ENCODE results near the gene LTBR. TPM values are rescaled to one million over a fixed set of nuclear protein-coding genes. Genes with fewer than 3 reads are reported as not detected.

The LTBR gene
- total RNA-seq, 1 experiment from 2014 or later = 4.8 TPM

GRCh38 chr12:6440391-6440790, 56.4 kb downstream of the LTBR start:
- Histone ChIP-seq H4K91ac (ENCODE audit: insufficient read length, low read depth, low read length) (no peak overlapping the region), H3K4me1 (ENCODE audit: insufficient read depth, low read length) (no peaks in the 10 kb centered on the region), H3K18ac (ENCODE audit: insufficient read length, low read depth, low read length) (no peak overlapping the region), H4K5ac (ENCODE audit: insufficient read length, low read depth, low read length) (no peak overlapping the region), H2AK5ac (ENCODE audit: insufficient read length, low read length) (no peak overlapping the region), H2BK5ac (ENCODE audit: insufficient read length, low read length) (no peak overlapping the region), H3K27ac (ENCODE audit: insufficient read length, low read depth, low read length) (no peak overlapping the region), H2BK20ac (ENCODE audit: low read depth, low read length, poor library complexity, severe bottlenecking) (no peak overlapping the region), H3K23ac (ENCODE audit: insufficient read length, low read depth, low read length) (no peak overlapping the region), H4K8ac (replicated peaks; ENCODE audit: insufficient read length, low read depth, low read length) (no peak overlapping the region), H2BK15ac (ENCODE audit: low read depth, low read length) (no peak overlapping the region), H4K20me1 (ENCODE audit: control insufficient read depth, insufficient read depth, insufficient read length) (no peaks in the 10 kb centered on the region), H3K9me3 (ENCODE audit: control insufficient read depth, low read depth, low read length) (no peaks in the 10 kb centered on the region), H3K14ac (ENCODE audit: insufficient read depth, low read length) (no peak overlapping the region), H3K79me1 (ENCODE audit: insufficient read depth, low read depth, low read length, poor library complexity, severe bottlenecking) (no peaks in the 10 kb centered on the region), H3K23me2 (ENCODE audit: insufficient read length, low read depth, low read length, poor library complexity, severe bottlenecking) (no peaks in the 10 kb centered on the region), H3K27me3 (ENCODE audit: insufficient read depth, low read length) (no peaks in the 10 kb centered on the region; the same call in 1 of the 2 replicates), H2BK120ac (ENCODE audit: low read depth, low read length, poor library complexity, severe bottlenecking) (no peak overlapping the region), H3K4me2 (ENCODE audit: insufficient read depth, insufficient read length, low read length) (no peak overlapping the region), H3K79me2 (ENCODE audit: insufficient read depth, low read length) (no peaks in the 10 kb centered on the region), H3K56ac (ENCODE audit: insufficient read length, low read depth, low read length) (no peak overlapping the region), H3K9ac (ENCODE audit: extremely low read depth, insufficient read length, low read length) (no peak overlapping the region), H3K4ac (ENCODE audit: low read depth, low read length) (no peak overlapping the region), H3T11ph (ENCODE audit: low read length) (no peak overlapping the region), H2AFZ (ENCODE audit: low read length) (no peak overlapping the region), H2BK12ac (ENCODE audit: insufficient read length, low read depth, low read length) (no peak overlapping the region)
- Mint-ChIP-seq H3K36me3 (ENCODE audit: insufficient read depth in 1 of 3, low read depth in 3 of 3) (no peaks in the 10 kb centered on the region; a peak in 2 of 7 replicates), H3K4me3 (no peak overlapping the region), H3K4me1 (peaks cover 8 to 13% of the 10 kb centered on the region in 2 experiments), H3K27ac (no peak overlapping the region), H3K27me3 (ENCODE audit: low read depth) (no peaks in the 10 kb centered on the region; the same call in 1 of the 2 replicates), H3K9me3 (0 out of 5 replicates have a peak, but pooled peaks cover 0 to 2% of the 10 kb centered on the region in 2 experiments)
- no peak for DNase-seq
- TF ChIP-seq, protein P1, sequence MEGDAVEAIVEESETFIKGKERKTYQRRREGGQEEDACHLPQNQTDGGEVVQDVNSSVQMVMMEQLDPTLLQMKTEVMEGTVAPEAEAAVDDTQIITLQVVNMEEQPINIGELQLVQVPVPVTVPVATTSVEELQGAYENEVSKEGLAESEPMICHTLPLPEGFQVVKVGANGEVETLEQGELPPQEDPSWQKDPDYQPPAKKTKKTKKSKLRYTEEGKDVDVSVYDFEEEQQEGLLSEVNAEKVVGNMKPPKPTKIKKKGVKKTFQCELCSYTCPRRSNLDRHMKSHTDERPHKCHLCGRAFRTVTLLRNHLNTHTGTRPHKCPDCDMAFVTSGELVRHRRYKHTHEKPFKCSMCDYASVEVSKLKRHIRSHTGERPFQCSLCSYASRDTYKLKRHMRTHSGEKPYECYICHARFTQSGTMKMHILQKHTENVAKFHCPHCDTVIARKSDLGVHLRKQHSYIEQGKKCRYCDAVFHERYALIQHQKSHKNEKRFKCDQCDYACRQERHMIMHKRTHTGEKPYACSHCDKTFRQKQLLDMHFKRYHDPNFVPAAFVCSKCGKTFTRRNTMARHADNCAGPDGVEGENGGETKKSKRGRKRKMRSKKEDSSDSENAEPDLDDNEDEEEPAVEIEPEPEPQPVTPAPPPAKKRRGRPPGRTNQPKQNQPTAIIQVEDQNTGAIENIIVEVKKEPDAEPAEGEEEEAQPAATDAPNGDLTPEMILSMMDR (conservative IDR thresholded peaks at IDR 0.05) = no peak
- no CpG with 5 or more reads among the region's 1 CpG for WGBS (ENCODE audit: extremely low coverage, insufficient read length, low lambda C conversion rate)

Other genes with a start within 250 kb of the LTBR start
- 131 and 132 TPM in 2 replicates for gene CD9, start 183.8 kb upstream of the LTBR start, total RNA-seq (2021)
- gene PLEKHG6, start 73.5 kb upstream of the LTBR start, total RNA-seq (2021) = 17.7 and 20.0 TPM in 2 replicates
- 55.9 and 59.9 TPM in 2 replicates for gene TNFRSF1A, start 42.1 kb upstream of the LTBR start, total RNA-seq (2021)
- gene SCNN1A, start 8.6 kb upstream of the LTBR start, total RNA-seq (2021) = 104 and 111 TPM in 2 replicates
- 0.29 and 0.37 TPM in 2 replicates for gene CD27, start 60.8 kb downstream of the LTBR start, total RNA-seq (2021)
- gene TAPBPL, start 67.9 kb downstream of the LTBR start, total RNA-seq (2021) = 1.4 and 2.3 TPM in 2 replicates
- gene VAMP1, start 86.5 kb downstream of the LTBR start, total RNA-seq (2021) = 10.3 TPM in 2 replicates
- 321 and 329 TPM in 2 replicates for gene MRPL51, start 109.1 kb downstream of the LTBR start, total RNA-seq (2021)
- 105 and 114 TPM in 2 replicates for gene NCAPD2, start 109.9 kb downstream of the LTBR start, total RNA-seq (2021)
- gene GAPDH, start 150.4 kb downstream of the LTBR start, total RNA-seq (2021) = 4,581 and 4,651 TPM in 2 replicates
- gene IFFO1, start 171.9 kb downstream of the LTBR start, total RNA-seq (2021) = 16.3 and 17.9 TPM in 2 replicates
- 136 and 137 TPM in 2 replicates for gene NOP2, start 184.1 kb downstream of the LTBR start, total RNA-seq (2021)
- gene CHD4, start 223.2 kb downstream of the LTBR start, total RNA-seq (2021) = 334 and 346 TPM in 2 replicates

Measured in H9 (cell line).